A204.1 (cell line): ENCODE results near the gene ADGRB3.

ENCODE experiments used
- FAIRE-seq: peaks from 2 replicates; lab custom pipeline; 2012; peaks lifted over from hg19 to GRCh38; lab: Jason Lieb, UNC

The ADGRB3 gene

DNA sequence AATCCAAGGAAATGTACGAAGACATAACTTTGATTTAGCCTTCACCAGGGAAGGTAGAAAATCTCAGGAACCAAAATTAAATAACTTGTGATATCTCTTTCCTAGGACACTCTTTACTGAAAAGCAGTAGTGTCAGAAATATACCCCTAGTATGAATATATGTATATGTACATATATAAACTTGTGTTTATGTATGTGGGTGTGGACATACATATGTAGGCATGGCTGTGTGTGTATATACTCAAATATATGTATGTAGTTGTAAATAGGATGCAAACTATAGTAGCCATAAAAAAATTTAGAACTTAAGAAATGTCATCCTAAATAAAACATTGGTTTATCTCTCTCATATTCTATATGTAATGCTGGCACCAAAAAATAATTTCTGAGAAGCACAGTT lies 500.8 kb downstream of the ADGRB3 start:
- FAIRE-seq = no peak

DNA sequence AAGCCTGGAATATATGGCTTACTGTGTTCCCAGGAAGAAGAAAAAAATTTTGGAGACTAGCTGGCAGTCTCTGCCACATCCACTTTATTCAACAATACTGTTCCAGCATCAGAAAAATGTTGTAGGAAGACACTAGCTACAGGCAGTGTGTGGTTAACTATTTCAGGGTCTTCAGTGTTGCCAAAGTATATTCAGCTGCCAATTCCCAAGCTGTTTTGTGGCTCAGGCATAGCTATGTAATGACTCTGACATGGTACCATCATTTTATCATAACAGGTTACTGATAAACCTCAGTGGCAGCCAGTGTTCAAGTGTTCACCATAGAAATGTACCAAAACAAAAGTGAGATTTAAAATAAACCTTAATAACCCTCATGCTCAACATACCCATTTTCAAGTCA lies 503.1 kb downstream of the ADGRB3 start:
- FAIRE-seq = no peak

DNA sequence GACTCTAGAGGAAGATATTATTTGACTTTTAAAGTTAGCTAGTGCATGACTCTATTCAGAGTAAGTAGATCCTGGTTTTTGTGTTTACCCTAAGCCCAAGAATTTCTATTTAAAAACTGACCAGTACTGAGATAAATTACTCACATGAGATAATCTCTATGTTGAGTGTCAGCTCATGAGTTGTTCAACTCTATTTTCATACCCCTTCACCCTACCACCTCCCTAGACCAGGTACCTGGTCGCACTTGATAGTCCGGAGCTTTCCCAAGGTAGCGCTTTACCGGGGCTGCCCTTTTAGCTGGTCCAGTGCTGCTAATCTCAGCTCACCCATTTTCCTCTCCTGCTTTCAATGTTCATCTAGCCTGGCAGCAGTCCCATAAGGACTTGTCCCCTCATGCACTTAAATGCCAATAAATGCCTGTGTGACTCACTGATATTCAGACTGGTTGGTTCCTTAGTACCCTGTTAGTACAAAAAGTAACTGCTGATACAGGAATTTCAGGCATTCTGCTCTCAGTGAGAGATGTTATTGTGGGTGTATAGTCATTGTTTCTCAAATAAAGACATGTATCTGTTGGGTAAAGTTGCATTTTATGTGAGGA lies 503.9 kb downstream of the ADGRB3 start:
- FAIRE-seq = no peak

DNA sequence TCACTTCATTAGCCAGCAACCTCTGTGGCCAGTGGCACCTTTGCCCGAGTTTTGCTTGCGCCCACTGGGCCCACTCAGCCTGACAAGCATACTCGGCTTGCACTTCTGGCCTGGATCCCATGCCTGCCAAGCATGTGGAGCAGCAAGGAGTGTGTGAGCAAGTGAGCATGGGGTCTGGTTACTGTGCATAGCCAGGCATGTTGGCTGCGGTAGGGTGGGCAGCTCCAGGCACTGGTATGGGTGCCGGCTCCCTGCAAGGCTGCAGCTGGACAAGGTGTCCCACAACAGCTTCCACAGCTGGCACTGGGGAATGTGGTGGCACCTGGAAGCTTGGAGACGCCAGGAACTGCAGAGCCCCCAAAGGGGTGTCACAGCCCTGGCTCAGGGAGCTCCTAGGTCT lies 510.0 kb downstream of the ADGRB3 start:
- FAIRE-seq = no peak

DNA sequence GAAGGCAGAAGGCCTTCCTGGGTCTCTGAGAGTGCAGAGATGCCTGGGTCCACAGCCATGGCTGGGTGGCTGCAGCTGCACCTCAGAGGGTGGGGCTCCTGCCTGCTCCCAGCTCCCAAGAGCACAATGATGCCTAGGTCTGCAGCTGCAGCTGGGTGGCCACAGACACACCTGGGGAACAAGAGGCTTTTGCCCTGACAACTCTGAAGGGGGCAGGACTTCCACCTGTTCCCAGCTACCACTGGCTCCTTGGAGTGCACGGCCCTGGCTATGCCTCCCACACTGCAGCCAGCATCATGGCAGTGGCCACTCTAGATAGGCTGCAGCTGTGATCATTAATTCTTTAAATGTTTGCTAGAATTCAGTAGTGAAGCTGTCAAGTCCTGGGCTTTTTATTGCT lies 511.3 kb downstream of the ADGRB3 start:
- no peak for FAIRE-seq

DNA sequence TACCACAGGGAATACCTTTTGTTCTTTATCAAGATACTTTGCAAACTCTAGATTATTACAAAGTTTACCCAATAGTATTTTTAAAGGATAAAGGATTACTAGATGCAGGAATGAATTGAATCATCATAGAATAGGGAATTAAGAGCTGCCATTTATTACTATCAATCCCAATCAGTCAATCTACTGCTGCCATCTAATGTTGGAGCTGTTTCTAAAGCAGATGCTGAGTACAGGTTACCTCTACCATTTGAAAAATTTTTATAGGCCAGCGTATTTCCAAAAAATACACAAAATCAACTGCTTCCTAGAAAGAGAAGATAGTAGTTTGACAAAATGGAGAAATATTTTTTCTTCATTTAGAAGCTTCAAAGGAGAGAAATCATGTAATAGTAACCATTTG lies 520.4 kb downstream of the ADGRB3 start:
- FAIRE-seq = no peak

DNA sequence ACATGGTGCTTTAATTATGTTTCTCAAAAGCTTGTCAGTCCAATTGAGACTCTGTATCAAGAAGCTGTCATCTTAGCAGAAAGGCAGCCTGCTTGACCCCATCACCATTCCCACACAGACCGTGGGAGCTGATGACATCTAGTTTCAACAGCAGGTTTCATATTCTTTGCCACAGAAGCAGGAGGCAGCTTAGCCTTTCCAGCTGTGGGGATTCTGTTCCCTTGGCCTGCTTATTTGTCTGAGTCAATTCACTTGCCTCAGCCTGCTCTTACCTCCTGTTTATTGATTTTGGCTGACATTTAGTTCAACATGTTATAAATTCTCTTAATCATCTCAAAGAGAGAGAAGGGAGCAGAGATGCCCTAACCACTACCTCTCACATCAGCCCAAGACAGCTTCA lies 527.7 kb downstream of the ADGRB3 start:
- FAIRE-seq = no peak

DNA sequence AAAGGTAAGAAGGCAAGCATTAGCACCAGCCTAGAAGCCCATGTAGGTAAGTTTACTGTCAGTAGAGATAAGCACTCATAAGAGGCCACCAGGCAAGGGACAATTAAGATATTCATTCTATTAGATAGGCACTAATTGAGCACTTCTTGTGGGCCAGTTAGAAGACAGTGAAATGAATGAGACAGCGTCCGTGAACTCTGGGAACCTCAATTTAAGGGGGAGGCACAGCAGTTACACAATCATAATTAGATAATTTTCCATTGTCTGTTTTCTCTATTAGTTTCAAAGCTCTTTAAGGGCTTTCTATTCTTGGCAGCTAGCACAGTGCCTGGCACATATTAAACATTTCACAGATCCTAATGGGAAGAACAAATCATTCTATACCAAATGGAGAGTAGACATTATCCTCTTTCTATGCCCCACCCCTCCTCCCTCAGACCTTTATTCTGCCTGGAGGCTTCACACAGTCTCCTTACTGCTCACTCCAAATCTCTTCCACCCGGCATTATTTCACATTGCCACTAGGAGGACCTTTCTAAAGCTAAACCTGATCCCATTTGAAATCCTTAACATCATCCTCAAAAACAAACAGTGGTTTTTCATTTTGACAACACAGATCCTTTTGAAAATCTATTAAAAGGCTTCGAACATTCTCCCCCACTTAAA lies 529.6 kb downstream of the ADGRB3 start:
- no peak for FAIRE-seq

DNA sequence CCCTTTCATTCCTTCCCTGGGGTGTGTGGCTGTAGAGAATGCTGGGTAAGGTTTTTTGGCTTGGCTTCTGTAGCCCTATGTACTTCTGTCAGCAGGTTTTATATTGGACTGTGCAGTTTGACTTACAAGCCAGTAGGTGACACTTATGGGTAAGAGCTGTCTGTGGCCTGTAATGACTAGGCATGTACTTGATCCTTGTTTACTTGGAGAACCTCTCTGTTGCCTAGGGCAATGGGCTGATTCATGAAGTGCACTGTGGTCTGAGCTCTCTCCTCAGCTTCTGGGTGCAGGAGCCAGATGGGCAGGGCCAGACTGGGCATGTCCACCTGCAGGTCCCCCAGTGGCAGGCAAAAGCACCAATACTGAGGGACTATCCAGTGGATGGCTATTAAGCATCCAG lies 544.6 kb downstream of the ADGRB3 start:
- no peak for FAIRE-seq

DNA sequence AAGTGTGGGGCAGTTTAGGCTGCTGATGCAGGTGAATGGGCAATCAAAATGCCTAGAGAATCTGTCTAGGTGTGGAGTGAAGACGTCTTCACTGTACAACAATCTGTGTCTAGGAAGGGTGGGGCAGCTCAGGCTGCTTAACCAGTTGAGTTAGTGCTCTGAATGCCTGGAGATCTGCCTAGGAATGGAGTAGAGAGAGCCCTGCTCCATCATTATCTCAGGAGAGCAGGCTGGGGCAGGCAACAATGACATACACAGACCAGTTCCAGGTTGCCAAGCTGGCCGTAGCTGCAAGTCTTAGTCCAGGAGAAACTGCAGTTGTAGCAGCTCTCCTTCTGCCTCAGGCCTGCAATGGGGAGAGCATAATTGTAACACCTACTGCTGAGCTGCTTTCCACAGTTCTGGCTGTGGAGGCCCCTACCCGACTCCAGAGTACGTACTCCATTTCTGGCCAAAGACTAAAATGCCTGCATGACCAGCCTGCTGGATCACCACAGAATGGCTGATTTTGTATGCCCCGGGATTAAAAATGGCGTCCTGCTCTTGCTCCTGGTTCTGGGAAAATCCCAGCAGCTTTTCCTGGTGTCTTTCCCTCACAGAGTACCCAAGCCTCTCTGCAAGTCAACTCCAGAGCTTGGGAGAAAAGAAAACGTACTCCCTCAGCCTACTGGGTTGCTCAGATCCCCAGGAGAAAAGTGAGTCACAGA lies 545.4 kb downstream of the ADGRB3 start:
- FAIRE-seq = no peak

DNA sequence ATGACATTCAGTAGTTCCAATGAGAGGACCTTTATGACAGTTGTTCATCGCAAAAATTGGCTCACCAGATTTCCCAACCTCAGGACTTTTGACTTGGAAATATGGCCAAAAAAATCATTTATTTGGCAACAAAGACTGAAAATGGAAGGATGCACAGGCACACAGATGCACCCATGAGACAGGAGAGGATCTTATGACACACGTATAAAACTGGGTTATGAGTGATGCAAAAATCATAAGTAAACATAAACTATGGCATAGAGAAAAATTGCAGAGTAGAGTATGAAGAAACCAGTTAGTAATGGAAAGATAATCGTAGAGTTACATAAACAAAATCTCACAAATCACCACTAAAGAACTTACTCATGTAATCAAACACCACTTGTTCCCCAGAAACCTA lies 546.9 kb downstream of the ADGRB3 start:
- no peak for FAIRE-seq

DNA sequence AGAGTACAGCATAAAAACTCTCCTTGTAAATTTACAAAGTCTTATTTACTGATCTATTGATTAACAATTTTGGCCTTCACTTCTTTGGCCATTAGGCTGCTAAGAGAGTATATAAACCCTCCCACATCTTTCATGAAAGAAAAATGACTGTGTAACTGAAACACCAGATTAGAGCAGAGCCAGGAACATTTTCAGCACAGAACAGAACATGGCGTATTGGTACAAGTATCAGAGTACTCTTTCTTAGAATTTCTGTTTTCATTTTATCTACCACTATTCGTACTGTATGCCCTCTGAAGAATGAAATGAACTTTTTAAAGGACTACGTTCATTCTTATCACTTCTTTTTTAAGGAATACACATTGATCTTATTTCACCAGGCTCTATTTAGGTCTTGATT lies 550.2 kb downstream of the ADGRB3 start:
- no peak for FAIRE-seq

DNA sequence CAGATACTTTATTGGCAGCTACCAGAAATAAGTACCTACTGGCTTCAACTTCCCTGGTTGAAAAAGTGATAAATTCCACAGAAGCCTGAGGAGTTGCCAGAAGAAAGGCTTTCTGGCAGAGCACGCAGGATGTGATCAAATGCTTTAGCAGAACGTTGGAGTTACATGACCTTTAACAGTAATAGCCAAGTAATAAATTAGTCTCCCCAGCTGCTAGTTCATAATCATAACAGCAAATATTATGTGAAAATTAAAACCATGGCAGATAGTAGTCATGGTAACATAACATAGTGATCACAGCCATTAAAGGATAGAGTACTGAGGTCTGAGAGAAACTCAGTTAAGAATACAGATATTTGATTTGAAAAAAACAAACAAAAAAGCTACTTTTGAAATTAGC lies 567.7 kb downstream of the ADGRB3 start:
- no peak for FAIRE-seq

DNA sequence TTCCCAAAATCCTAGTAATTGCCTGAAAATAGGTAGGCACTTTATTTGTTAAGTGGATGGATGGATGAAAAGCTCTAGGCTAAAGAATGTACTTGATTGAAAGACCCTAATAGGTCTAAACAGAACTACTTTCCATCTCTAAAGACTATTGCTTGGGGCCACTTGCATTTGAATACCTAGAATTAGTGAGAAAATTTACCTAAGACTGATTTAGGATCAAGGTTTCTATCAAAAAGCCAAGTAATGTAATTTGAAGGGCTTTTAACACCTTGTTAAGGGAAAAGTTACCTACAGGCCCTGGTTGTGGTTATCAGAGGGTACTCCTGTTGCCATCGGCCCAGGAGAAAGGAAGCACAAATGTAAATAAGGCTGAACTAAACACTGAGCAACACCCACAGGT lies 581.0 kb downstream of the ADGRB3 start:
- no peak for FAIRE-seq

DNA sequence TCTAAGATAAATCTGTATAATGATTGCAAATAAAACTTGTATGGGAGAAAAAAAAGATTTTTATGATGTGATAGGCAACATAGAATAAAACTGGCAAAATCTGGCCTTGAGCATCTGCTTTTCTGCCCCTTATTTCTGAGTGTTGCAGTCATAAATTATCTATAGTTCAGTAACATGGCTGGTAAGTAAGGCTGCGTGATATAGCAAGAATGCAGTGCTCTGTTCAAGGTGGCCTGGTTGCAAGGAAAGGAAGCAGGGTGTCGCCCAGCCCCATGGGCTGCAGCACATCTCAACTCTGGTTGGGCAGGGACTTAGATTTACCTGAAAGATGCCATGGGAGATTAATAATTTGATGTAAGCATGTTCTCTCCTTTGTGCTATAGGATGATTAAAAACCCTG lies 582.3 kb downstream of the ADGRB3 start:
- FAIRE-seq = no peak

DNA sequence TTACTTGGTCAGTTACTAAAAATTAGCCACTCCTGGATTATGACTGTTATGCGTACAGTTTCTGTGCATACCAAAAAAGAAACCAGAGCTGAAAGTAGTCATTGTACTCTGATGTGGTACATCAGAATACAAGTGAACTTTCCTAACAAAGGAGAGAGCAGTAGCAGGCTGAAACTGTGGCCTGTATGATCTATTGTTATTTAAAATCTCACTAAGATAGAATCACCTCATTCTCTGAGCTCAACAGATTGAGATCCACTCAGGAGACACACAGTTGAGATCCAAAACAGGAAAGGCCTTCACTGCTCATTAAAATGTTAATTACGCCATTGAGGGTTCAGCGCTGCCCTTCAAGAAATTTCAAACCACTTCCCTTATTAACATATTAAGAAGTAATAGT lies 585.3 kb downstream of the ADGRB3 start:
- FAIRE-seq = no peak

DNA sequence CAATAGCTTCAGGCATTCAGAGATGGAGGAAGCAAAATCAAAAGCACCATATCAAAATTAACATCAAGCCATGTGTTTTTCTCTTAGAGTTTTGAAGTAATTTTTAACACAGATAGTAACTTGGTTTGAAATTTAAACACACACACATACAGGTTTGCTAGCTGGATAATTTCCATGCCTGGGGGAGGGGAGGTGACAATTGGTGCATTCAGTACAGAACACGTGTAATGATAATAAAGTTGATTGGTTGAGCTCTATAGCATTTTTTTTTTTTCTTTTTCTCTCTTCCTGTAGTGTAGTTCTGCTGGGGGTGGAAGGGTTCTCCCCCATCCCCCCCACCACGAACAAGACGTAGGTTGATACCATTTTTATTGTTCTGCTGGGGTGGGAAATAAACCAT lies 596.9 kb downstream of the ADGRB3 start:
- no peak for FAIRE-seq

DNA sequence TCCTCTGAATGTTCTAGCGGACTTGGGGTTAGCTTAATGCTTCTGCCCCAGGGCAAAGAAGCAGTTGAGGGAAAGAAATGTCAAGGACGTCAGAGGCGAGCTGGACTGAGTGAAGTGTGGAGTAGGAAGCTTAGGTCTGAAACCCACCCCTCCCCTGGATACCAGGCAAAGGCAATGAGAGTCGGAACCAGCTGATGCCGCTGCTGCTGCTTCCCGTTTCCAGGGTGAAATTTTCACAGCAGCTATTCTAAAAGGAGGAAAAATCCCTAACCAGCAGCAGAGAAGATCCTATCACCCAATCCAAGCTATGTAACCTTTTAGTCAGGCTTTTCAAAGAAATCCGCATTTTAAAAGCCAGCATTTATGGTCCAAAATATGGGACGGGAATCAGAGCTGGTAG lies 597.4 kb downstream of the ADGRB3 start:
- no peak for FAIRE-seq

DNA sequence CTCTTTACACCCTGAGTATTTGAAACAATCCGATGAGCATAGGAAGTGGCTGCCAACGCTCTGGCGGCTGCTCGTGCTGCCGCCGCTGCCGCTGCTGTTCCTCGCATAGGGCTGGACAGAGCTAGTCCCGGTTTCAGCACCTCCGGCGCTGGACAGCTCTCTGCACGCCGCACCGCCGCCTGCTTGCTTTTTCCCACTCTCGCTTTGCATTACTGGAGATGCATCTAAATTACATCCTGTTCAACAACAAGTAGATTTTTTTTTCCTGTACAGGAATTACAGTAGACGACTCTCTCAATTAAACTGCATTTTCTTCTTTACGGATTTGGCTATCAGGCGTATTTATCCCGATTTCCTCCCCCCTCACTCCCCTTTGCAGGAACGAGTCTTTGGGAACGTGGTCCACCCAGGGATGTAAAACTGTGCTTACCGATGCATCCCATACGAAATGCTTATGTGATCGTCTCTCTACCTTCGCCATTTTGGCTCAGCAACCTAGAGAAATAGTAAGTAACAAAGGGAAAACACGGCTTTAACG lies 597.9 kb downstream of the ADGRB3 start:
- no peak for FAIRE-seq

DNA sequence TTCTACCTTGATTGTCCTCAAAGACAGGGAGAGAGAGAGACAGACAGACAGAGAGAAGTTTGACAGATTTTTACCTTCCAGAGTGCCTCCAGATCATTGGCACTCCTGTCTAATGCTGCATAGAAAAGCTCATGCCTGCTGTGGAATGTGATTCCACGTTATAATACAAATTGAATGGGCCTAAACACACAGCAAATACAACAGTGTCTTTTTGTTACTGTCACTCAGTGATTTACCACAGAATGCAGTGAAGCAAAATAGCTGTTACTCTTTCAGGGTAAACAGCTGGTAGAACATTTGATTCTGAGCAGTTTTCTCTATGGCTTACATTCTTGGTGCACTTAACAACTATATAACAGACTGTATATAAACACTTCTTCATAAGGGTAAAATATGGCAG lies 603.0 kb downstream of the ADGRB3 start:
- no peak for FAIRE-seq

DNA sequence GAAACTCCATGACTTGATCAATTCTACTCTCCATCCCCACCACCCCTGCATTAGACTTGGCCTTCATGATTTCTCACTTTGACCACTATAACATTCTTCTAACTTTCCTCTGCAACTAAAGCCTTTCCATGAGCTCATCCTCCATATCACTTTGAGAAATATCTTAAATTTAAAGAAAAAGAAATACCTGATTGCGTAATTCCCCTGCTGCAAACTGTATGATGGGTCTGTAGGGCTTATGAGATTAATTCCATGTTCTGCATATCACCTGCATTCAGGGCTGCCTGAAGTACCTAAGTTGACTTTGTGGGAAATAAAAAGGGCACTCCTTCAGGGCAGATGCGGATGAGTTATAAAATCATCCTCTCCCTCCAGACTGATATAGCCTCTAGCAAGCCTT lies 611.9 kb downstream of the ADGRB3 start:
- FAIRE-seq = no peak

DNA sequence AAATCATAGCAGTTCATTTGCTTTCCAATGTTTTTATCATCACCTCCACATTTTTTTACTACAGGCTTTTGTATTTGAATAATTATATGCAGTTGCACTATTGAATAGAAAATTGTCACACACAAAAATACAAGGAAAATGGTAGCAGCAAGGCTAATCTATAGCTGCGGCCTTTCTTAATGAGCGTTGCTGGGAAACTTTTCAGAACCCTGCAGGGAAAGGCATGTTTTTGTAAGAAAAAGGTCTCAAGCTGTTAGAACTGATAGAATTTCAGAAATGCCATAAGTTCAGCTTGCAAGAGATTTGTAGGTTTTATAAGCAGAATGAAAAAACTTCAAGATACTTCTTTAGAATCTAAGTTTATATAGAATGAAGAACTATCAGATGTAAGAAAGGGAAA lies 625.9 kb downstream of the ADGRB3 start:
- no peak for FAIRE-seq

DNA sequence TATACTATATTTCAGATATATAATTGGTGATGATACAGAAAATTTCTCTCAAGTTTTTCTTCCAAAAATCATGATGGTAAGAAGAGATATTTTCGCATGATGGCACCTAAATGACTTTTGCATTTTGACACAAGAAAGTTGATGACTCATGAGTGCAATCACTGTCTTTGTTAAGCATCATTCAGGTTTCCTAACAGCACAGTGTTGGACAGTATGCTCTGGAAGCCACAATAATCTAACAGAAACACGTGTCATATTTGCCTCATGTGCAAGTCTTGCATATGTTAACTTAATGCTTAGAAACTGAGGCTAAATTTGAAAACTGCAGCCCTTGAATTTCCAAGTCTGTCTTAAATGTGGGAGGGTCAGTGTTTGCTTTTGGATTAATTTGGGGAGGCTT lies 628.2 kb downstream of the ADGRB3 start:
- FAIRE-seq = no peak

DNA sequence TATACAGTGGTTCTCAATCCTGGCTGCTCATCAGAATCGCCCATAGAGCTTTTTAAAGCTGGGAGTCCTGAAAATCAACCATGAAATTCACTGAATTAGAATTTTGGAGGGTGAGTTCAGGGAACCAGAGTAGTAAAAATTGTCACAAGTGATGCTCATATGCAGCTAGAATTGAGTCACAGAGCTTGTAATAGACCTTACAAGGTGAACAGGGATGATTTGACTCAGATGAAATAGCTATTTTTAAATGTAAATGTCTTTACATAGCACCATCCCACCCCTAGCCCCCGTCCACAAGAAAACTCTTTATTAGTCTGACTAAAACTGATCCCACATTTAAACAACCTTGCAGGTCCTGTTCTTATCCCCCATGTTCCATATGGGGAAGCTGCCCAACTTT lies 630.0 kb downstream of the ADGRB3 start:
- no peak for FAIRE-seq
